Prostate gland (tissue), 2 donors: ENCODE results near the gene AKT3.

Source experiments
- POLR2A ChIP-seq: fragments of 450-650 bp; IDR thresholded peaks from one replicate; pipeline ENCODE4 v1.6.1; 2016; ENCODE audit warnings: antibody characterized with exemption, mild to moderate bottlenecking
- POLR2AphosphoS5 ChIP-seq: sonication (generic); formaldehyde crosslinking; IDR thresholded peaks from one replicate; pipeline ENCODE4 v1.6.1; 2017; ENCODE audit warnings: antibody characterized with exemption
- TF ChIP-seq, protein P1 (sequence below), 4 experiments: fragments of 200-600 bp in 2 of 4; fragments of 450-650 bp in 2 of 4; sonication (generic) in 2 of 4; IDR thresholded peaks; 1 replicate in 3 of 4; 2 replicates in 1 of 4; pipeline ENCODE4 v1.5.1; 2016 to 2019; ENCODE audit warnings: antibody characterized with exemption in 4 of 4, mild to moderate bottlenecking in 2 of 4, moderate library complexity in 2 of 4

DNA sequence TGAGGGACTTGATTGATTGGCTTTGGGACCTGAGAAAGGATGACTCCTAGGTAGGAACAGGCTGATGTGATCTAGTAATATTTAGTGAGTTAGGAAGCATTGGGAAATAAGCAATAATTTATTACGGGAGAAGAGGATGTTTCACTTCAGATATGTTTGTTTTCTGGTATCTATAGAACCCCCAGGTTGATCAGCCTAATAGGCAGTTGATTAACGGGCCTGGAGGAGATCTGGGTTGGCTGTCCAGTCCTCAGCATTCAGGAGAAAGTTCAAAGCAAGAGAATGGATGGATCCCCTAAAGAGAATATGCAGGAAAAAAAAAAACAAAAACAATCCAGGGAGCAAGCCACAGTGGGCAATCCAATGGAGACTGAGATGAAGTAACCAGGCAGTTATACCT lies 48.2 kb upstream of the AKT3 start:
- no peak for TF ChIP-seq POLR2AphosphoS5
- TF ChIP-seq, protein P1, sequence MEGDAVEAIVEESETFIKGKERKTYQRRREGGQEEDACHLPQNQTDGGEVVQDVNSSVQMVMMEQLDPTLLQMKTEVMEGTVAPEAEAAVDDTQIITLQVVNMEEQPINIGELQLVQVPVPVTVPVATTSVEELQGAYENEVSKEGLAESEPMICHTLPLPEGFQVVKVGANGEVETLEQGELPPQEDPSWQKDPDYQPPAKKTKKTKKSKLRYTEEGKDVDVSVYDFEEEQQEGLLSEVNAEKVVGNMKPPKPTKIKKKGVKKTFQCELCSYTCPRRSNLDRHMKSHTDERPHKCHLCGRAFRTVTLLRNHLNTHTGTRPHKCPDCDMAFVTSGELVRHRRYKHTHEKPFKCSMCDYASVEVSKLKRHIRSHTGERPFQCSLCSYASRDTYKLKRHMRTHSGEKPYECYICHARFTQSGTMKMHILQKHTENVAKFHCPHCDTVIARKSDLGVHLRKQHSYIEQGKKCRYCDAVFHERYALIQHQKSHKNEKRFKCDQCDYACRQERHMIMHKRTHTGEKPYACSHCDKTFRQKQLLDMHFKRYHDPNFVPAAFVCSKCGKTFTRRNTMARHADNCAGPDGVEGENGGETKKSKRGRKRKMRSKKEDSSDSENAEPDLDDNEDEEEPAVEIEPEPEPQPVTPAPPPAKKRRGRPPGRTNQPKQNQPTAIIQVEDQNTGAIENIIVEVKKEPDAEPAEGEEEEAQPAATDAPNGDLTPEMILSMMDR (IDR thresholded peaks at IDR 0.05) = no peak
- TF ChIP-seq POLR2A = no peak
